HepG2 (cell line): ENCODE data around the gene ACSM6. TPM values are rescaled to one million over a fixed set of nuclear protein-coding genes. Genes with fewer than 3 reads are reported as not detected.

Experiments used
- ATAC-seq: fragments of 200-7000 bp; cut with Tn5 transposase; 3 replicates; pipeline ENCODE4 v1.9.1; 2020; ENCODE audit warnings: mild to moderate bottlenecking, moderate library complexity
- BruUV-seq: library from RNA; stranded (reverse); fragments of 400-500 nt; replicated peaks from 2 replicates; lab custom pipeline; 2021; lab: Mats Ljungman, UMichigan
- CTCF ChIA-PET: fragments of 300-600 bp; formaldehyde crosslinking; extraction: SDS; loops from one replicate; lab custom pipeline; 2021; ENCODE audit warnings: low total read pairs, inconsistent platforms, low intra/inter-chr PET ratio; lab: Yijun Ruan, JAX
- POLR2A ChIA-PET: fragments of 350-600 bp; sonication (Branson Sonifier 250); formaldehyde crosslinking; loops from one replicate; lab custom pipeline; 2020; ENCODE audit warnings: antibody characterized with exemption, inconsistent platforms; lab: Yijun Ruan, JAX
- DNase-seq: peaks from one replicate; pipeline ENCODE4 v3.0.0-alpha.2; 2015; ENCODE audit warnings: low spot score
- FAIRE-seq: peaks from 3 replicates; lab custom pipeline; 2011; peaks lifted over from hg19 to GRCh38; lab: Jason Lieb, UNC
- H2AFZ ChIP-seq: one replicate; pipeline ENCODE4 v1.6.1; 2011; ENCODE audit warnings: low read length, inconsistent platforms
- H3K27ac ChIP-seq: fragments of 300-600 bp; 3 replicates; pipeline ENCODE4 v1.8.0; 2011; ENCODE audit warnings: mixed run types, mild to moderate bottlenecking, mixed read lengths, low read length, inconsistent platforms; ENCODE audit not compliant: insufficient read depth; ENCODE audit errors: extremely low read length
- H3K27me3 ChIP-seq, 2 experiments: fragments of 200-600 bp in 1 of 2; 2 replicates in 1 of 2; 3 replicates in 1 of 2; pipeline versions ENCODE4 v1.6.0 to v1.8.0; 2011; ENCODE audit warnings: low read length in 2 of 2, mild to moderate bottlenecking in 2 of 2, moderate library complexity in 2 of 2, inconsistent platforms in 1 of 2; ENCODE audit not compliant: insufficient read depth in 2 of 2, control insufficient read depth in 1 of 2
- H3K36me3 ChIP-seq, 2 experiments: fragments of 200-600 bp in 1 of 2; replicated peaks in 1 of 2; 2 replicates in 1 of 2; 3 replicates in 1 of 2; pipeline versions ENCODE4 v1.5.1 to v1.8.0; 2011; ENCODE audit warnings: low read length in 2 of 2, inconsistent platforms in 1 of 2; ENCODE audit not compliant: insufficient read depth in 2 of 2, control insufficient read depth in 1 of 2
- H3K4me1 ChIP-seq: 2 replicates; pipeline ENCODE4 v1.5.1; 2012; ENCODE audit warnings: low read length, inconsistent platforms; ENCODE audit not compliant: insufficient read depth
- H3K4me2 ChIP-seq: 2 replicates; pipeline ENCODE4 v1.6.0; 2011; ENCODE audit warnings: low read depth, low read length, inconsistent platforms
- H3K4me3 ChIP-seq, 3 experiments: fragments of 200-600 bp in 1 of 3; sonication (generic), shearing (Covaris generic) in 1 of 3; replicated peaks in 1 of 3; 2 replicates each; pipeline ENCODE4 v1.5.1; 2011 to 2016; ENCODE audit warnings: low read length in 3 of 3, inconsistent platforms in 2 of 3, low read depth in 2 of 3, mild to moderate bottlenecking in 2 of 3, control low read depth in 1 of 3, mixed read lengths in 1 of 3; ENCODE audit not compliant: insufficient read depth in 1 of 3
- H3K79me2 ChIP-seq: one replicate; pipeline ENCODE4 v1.6.1; 2011; ENCODE audit warnings: low read length, inconsistent platforms; ENCODE audit not compliant: insufficient read depth
- H3K9ac ChIP-seq: 2 replicates; pipeline ENCODE4 v1.6.0; 2011; ENCODE audit warnings: mild to moderate bottlenecking, low read depth, low read length, inconsistent platforms; ENCODE audit not compliant: insufficient read depth
- H3K9me3 ChIP-seq: 2 replicates; pipeline ENCODE4 v1.5.1; 2012; ENCODE audit warnings: mild to moderate bottlenecking, low read length
- H4K20me1 ChIP-seq: 2 replicates; pipeline ENCODE4 v1.6.0; 2011; ENCODE audit warnings: inconsistent platforms, mild to moderate bottlenecking, low read length, moderate library complexity; ENCODE audit not compliant: insufficient read depth
- NR2F6 ChIP-seq, 2 experiments: IDR thresholded peaks; 2 replicates each; pipeline ENCODE4 v1.6.1; 2016; ENCODE audit warnings: antibody characterized with exemption in 1 of 2, mild to moderate bottlenecking in 1 of 2
- NRL ChIP-seq: sonication (generic); formaldehyde crosslinking; IDR thresholded peaks from 2 replicates; pipeline ENCODE4 v1.5.0; 2020; ENCODE audit warnings: missing genetic modification reagents, mild to moderate bottlenecking, moderate library complexity, borderline replicate concordance
- PRMT3 ChIP-seq: sonication (generic); formaldehyde crosslinking; IDR thresholded peaks from 2 replicates; pipeline ENCODE4 v1.8.1; 2022; ENCODE audit warnings: low read depth, mild to moderate bottlenecking, moderate library complexity, missing genetic modification reagents, borderline replicate concordance
- SRSF9 ChIP-seq: fragments of 200-400 bp; formaldehyde crosslinking; IDR thresholded peaks from 2 replicates; pipeline ENCODE4 v1.6.1; 2018; ENCODE audit warnings: borderline replicate concordance, mild to moderate bottlenecking, low read depth, low read length; ENCODE audit not compliant: insufficient read depth, poor library complexity, severe bottlenecking
- U2AF2 ChIP-seq: fragments of 200-400 bp; formaldehyde crosslinking; IDR thresholded peaks from 2 replicates; pipeline ENCODE4 v1.6.1; 2017; ENCODE audit warnings: low read depth, mild to moderate bottlenecking, low read length
- ZBTB1 ChIP-seq: sonication (generic); formaldehyde crosslinking; IDR thresholded peaks from 2 replicates; pipeline ENCODE4 v1.4.0; 2020; ENCODE audit warnings: missing genetic modification reagents, borderline replicate concordance
- ZNF33B ChIP-seq: sonication (generic); formaldehyde crosslinking; IDR thresholded peaks from 2 replicates; pipeline ENCODE4 v1.5.1; 2020; ENCODE audit warnings: mild to moderate bottlenecking, missing genetic modification reagents
- ZNF652 ChIP-seq: IDR thresholded peaks from 2 replicates; pipeline ENCODE4 v1.6.1; 2016; ENCODE audit warnings: low read depth, borderline replicate concordance
- WGBS: methylation state at CpG from one replicate; pipeline ENCODE4 v1.1.6; 2017; ENCODE audit warnings: low lambda C conversion rate; 5-methylcytosine and 5-hydroxymethylcytosine counted together
- in situ Hi-C: cut with HindIII; loops from 2 replicates; pipeline ENCODE4 v1.10.0; 2017; ENCODE audit warnings: low pct_unique_long_range_greater_than_20kb; ENCODE audit not compliant: extremely low pct_ligation_motif_present
- intact Hi-C: fragments of 100-400 bp; cut with micrococcal nuclease; formaldehyde crosslinking; loops from one replicate; pipeline ENCODE4 v1.10.0; 2022; ENCODE audit not compliant: unreplicated experiment
- polyA plus RNA-seq, 8 experiments: library from polyadenylated mRNA; depleted of rRNA in 3 of 8; stranded (reverse) in 7 of 8; unstranded in 1 of 8; fragments of >200 nt; fragmentation: Illumina TruSeq in 4 of 8; extraction: Trizol in 4 of 8; gene quantifications; 2 replicates each; pipeline versions ENCODE4 v1.2.1 to v1.2.3, GENCODE V29; 2011 to 2016; ENCODE audit warnings: low read depth in 4 of 8, missing spikeins in 1 of 8, mixed read lengths in 1 of 8; ENCODE audit not compliant: insufficient read depth in 1 of 8
- total RNA-seq, 5 experiments: library from RNA; depleted of rRNA; stranded (reverse); fragments of >200 nt; fragmentation: Illumina TruSeq; extraction: Trizol; gene quantifications; 2 replicates each; pipeline ENCODE4 v1.2.3, GENCODE V29; 2016; ENCODE audit warnings: low read depth in 1 of 5

ACSM6 gene
- total and polyA plus RNA-seq, 2 of the 13 experiments (the other 11 are each of a cell fraction or from before 2014, with no cell fraction given) = not detected

DNA sequence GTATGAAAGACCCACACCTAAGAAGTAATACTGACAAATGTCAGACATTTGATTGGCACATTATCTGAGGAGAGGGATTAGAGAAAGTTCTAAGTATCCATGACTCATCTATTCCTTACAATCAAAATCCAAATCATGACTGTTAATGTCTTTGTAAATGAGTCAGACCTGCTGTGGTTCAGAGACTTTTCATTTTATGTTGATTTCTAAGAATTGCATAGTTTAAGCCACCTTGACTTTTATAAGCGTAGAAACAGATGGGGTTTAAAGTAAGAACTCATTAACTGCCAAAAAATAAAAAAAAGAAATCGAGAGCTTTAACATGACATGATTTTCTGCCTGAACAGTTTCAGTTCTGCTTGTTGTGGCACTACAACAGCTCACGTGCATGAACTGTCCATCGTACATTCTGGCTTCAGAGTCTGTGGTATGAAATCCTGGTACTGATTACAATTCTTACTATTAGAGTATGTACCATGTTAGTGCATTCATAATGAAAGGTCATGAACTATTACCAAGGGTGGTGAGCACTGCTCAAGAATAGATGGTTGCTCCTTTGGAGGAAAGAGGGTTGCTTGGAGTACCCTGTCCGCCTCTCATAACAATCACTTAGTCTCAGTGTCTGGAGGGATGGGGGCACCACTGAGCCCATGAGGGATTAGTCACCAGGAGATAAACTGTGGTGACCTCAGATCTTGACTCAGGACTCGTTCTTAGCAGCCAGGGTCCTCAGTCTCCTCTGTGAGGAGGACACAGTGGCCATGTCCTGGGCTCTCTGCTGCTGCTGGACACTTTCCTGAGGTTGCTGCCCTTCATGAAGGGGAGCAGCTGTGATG is 42.2 kb downstream of the ACSM6 start:
- intact Hi-C loops = no loop called here
- in situ Hi-C loops = loop anchor here (25.0 kb wide), 1 partner anchor 599 kb away; no protein-coding TSS in a partner anchor
- ATAC-seq (no peak; the same call in 2 of the 3 replicates), DNase-seq (no peak), FAIRE-seq (no peak)
- Histone ChIP-seq H3K4me1 (no peaks in the 10 kb centered on the region), H3K27me3 (no peaks in the 10 kb centered on the region), H3K4me2 (no peak overlapping the region), H3K4me3 (no peak overlapping the region), H2AFZ (no peak overlapping the region), H3K9me3 (no peaks in the 10 kb centered on the region)
- POLR2A ChIA-PET = no interaction called here
- 97% methylated on average over 4 of the region's 6 CpGs for WGBS
- CTCF ChIA-PET = no interaction called here
- no TSS peak for BruUV-seq
- no peak for TF ChIP-seq ZNF652 (CRISPR knock-in tag)
- TF ChIP-seq SRSF9 = no peak
- no peak for TF ChIP-seq ZNF33B (CRISPR knock-in tag)
- no peak for TF ChIP-seq NR2F6 (IDR thresholded peaks at IDR 0.05)
- TF ChIP-seq NR2F6 (CRISPR knock-in tag; IDR thresholded peaks at IDR 0.05) = no peak
- no peak for TF ChIP-seq U2AF2
- TF ChIP-seq NRL = no peak
- no peak for TF ChIP-seq ZBTB1 (CRISPR knock-in tag)
- TF ChIP-seq PRMT3 (CRISPR knock-in tag) = no peak
- TF ChIP-seq, all 625 proteins: peak for 0
- no peaks in the 10 kb centered on the region for H4K20me1 ChIP-seq
- no peaks in the 10 kb centered on the region for H3K79me2 ChIP-seq
- H3K27ac ChIP-seq = no peak overlapping the region
- H3K9ac ChIP-seq = no peak overlapping the region
- H3K36me3 ChIP-seq = peaks cover 31 to 59% of the 10 kb centered on the region in 2 experiments; a peak in 4 of 5 replicates
